ENCODE measurements around the gene LRTM2. TPM values are rescaled to one million over a fixed set of nuclear protein-coding genes. Genes with fewer than 3 reads are reported as not detected.
"Not testable (repeated sequence)": the region's sequence is repeated elsewhere in the genome, so short reads cannot be mapped to it uniquely, and the experiment has no call there.

The LRTM2 gene
- total and polyA plus RNA-seq, 2 donors (not counting 1 experiment from before 2014, with no cell fraction given): not detected

DNA sequence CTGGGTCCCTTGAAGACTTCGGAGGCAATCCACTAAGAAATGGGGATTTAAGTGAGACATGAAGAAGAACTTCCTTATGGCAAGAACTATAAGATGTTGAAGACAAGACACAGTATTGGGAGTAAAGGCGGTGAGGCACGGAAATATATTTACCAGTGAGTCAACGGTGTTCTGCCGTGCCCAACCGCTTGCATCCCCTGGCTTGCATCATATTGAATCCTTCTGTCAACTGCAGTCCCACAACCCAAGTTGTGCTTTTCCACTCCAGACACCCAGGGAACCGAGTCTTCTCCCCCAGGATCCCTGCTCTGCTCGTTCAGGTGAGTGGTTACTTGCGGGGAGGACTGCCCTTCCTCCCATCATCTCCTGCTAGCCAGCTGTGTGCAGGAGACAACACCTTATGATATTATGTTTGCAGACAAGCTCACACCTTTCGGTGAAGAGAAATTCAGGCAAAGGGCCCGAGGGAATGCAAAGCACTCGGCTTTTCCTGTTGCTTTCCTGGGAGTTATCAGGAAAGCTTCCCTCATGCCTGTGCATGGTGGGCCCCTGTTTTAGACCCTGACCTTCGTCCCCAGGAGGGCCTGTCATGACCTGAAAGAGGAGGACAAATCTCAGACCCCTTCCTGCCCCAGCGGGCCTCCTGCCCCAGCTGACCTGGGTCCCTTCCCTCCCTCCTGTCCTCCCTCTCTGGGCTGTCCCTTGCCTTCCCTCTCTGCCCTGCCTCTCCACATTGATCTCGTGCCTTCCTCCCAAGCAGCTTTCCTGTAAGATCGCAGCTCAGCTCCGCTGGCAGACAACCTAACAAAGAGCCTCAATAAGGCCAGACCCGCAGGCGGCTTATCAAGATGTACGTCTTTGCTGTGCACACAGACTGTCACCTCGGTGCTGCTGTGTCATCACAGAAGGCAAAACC is 4.3 kb upstream of the LRTM2 start:
- Histone ChIP-seq H2AFZ (ENCODE audit: low read length) (no peak overlapping the region), H3K36me3 (ENCODE audit: control insufficient read depth, insufficient read depth, low read length) (no peaks in the 10 kb centered on the region), H4K20me1 (ENCODE audit: control insufficient read depth, extremely low read depth, insufficient read depth, low read length) (no peaks in the 10 kb centered on the region), H3K27ac (ENCODE audit: insufficient read depth, low read length) (no peak overlapping the region), H3K9ac (ENCODE audit: insufficient read depth, low read length) (no peak overlapping the region), H3K27me3 (ENCODE audit: control insufficient read depth, insufficient read depth, low read length) (peaks cover 34% of the 10 kb centered on the region), H3K4me1 (ENCODE audit: control insufficient read depth, extremely low read depth, insufficient read depth, low read length) (no peaks in the 10 kb centered on the region), H3K79me2 (ENCODE audit: control insufficient read depth, insufficient read depth, low read length) (no peaks in the 10 kb centered on the region), H3K4me2 (ENCODE audit: extremely low read depth, insufficient read depth, low read length) (no peak overlapping the region), H3K4me3 (replicated peaks in 1 of 4; ENCODE audit: control extremely low read depth in 1 of 4, insufficient read depth in 1 of 4, low read depth in 3 of 4, low read length in 4 of 4) (no peak overlapping the region), H3K9me3 (ENCODE audit: control insufficient read depth, insufficient read depth, low read depth, low read length) (no peaks in the 10 kb centered on the region)
- DNase-seq (ENCODE audit: low read depth in 2 of 2): no peak
- no peak for TF ChIP-seq EZH2 (IDR thresholded peaks at IDR 0.05; ENCODE audit: low read length, missing control alignments)
- TF ChIP-seq, protein P1, sequence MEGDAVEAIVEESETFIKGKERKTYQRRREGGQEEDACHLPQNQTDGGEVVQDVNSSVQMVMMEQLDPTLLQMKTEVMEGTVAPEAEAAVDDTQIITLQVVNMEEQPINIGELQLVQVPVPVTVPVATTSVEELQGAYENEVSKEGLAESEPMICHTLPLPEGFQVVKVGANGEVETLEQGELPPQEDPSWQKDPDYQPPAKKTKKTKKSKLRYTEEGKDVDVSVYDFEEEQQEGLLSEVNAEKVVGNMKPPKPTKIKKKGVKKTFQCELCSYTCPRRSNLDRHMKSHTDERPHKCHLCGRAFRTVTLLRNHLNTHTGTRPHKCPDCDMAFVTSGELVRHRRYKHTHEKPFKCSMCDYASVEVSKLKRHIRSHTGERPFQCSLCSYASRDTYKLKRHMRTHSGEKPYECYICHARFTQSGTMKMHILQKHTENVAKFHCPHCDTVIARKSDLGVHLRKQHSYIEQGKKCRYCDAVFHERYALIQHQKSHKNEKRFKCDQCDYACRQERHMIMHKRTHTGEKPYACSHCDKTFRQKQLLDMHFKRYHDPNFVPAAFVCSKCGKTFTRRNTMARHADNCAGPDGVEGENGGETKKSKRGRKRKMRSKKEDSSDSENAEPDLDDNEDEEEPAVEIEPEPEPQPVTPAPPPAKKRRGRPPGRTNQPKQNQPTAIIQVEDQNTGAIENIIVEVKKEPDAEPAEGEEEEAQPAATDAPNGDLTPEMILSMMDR (conservative IDR thresholded peaks at IDR 0.05 in 1 of 2, IDR thresholded peaks at IDR 0.05 in 1 of 2; ENCODE audit: low read depth in 1 of 2, low read length in 2 of 2): no peak

DNA sequence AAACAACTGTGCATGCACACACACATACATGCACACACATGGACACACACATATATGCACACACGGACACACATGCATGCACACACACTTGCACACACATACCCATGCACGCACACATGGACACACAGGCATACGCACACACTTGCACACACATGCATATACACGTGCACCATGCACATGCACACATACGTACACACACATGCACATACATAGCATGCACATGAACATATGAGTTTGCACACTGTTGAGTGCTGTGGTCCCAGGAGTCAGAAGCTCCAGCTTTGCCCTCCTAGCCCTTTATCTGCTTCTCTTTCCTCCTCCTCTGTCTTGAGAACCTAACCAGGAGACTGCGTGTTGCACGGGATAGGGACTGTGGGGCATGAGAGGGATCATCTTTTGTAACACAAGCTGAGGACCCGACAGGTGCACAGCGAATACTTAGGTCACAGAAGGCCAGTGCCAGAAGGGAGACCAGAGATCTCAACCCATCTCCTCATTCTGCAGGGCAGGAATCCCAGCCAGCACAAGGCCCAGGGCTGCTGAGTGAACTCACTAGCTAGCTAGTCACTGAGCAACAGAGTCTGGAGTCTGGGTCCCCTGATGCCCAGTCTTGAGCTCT is 3.5 kb upstream of the LRTM2 start:
- Histone ChIP-seq H3K27ac (ENCODE audit: insufficient read depth, low read length) (no peak overlapping the region), H3K9ac (ENCODE audit: insufficient read depth, low read length) (no peak overlapping the region), H3K4me1 (ENCODE audit: control insufficient read depth, extremely low read depth, insufficient read depth, low read length) (no peaks in the 10 kb centered on the region), H3K4me2 (ENCODE audit: extremely low read depth, insufficient read depth, low read length) (no peak overlapping the region), H3K9me3 (ENCODE audit: control insufficient read depth, insufficient read depth, low read depth, low read length) (no peaks in the 10 kb centered on the region), H3K4me3 (replicated peaks in 1 of 4; ENCODE audit: control extremely low read depth in 1 of 4, insufficient read depth in 1 of 4, low read depth in 3 of 4, low read length in 4 of 4) (no peak overlapping the region), H3K27me3 (ENCODE audit: control insufficient read depth, insufficient read depth, low read length) (peaks cover 41% of the 10 kb centered on the region), H3K36me3 (ENCODE audit: control insufficient read depth, insufficient read depth, low read length) (no peaks in the 10 kb centered on the region), H2AFZ (ENCODE audit: low read length) (no peak overlapping the region), H4K20me1 (ENCODE audit: control insufficient read depth, extremely low read depth, insufficient read depth, low read length) (no peaks in the 10 kb centered on the region), H3K79me2 (ENCODE audit: control insufficient read depth, insufficient read depth, low read length) (no peaks in the 10 kb centered on the region)
- no peak for DNase-seq (ENCODE audit: low read depth in 2 of 2)
- TF ChIP-seq EZH2 (IDR thresholded peaks at IDR 0.05; ENCODE audit: low read length, missing control alignments): no peak
- TF ChIP-seq, protein P1 (conservative IDR thresholded peaks at IDR 0.05 in 1 of 2, IDR thresholded peaks at IDR 0.05 in 1 of 2; ENCODE audit: low read depth in 1 of 2, low read length in 2 of 2): no peak

DNA sequence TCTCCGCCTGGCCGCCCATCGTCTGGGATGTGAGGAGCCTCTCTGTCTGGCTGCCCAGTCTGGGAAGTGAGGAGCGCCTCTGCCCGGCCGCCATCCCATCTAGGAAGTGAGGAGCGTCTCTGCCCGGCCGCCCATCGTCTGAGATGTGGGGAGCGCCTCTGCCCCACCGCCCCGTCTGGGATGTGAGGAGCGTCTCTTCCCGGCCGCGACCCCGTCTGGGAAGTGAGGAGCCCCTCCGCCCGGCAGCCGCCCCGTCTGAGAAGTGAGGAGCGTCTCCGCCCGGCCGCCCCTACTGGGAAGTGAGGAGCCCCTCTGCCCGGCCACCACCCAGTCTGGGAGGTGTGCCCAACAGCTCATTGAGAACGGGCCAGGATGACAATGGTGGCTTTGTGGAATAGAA is 2.4 kb upstream of the LRTM2 start:
- peaks cover 51% of the 10 kb centered on the region for H3K27me3 ChIP-seq (ENCODE audit: control insufficient read depth, insufficient read depth, low read length)
- H3K79me2 ChIP-seq (ENCODE audit: control insufficient read depth, insufficient read depth, low read length): not testable (repeated sequence)

More for the DNA sequence above, 2.4 kb upstream of the LRTM2 start:
- DNase-seq (ENCODE audit: low read depth in 2 of 2); H4K20me1 ChIP-seq (ENCODE audit: control insufficient read depth, extremely low read depth, insufficient read depth, low read length); H3K4me2 ChIP-seq (ENCODE audit: extremely low read depth, insufficient read depth, low read length); H3K9ac ChIP-seq (ENCODE audit: insufficient read depth, low read length); H3K9me3 ChIP-seq (ENCODE audit: control insufficient read depth, insufficient read depth, low read depth, low read length); H3K27ac ChIP-seq (ENCODE audit: insufficient read depth, low read length); H3K4me1 ChIP-seq (ENCODE audit: control insufficient read depth, extremely low read depth, insufficient read depth, low read length); H3K4me3 ChIP-seq (replicated peaks in 1 of 4; ENCODE audit: control extremely low read depth in 1 of 4, insufficient read depth in 1 of 4, low read depth in 3 of 4, low read length in 4 of 4); H2AFZ ChIP-seq (ENCODE audit: low read length); H3K36me3 ChIP-seq (ENCODE audit: control insufficient read depth, insufficient read depth, low read length): not testable (repeated sequence)

Data from fibroblast of lung (primary cell).